H9 (cell line): Measurements from ENCODE around the gene PDE4C. TPM values are rescaled to one million over a fixed set of nuclear protein-coding genes. Genes with fewer than 3 reads are reported as not detected.

Source experiments
- DNase-seq: peaks from one replicate; pipeline ENCODE4 v3.0.0-alpha.2; 2017
- H2AFZ ChIP-seq: one replicate; pipeline ENCODE4 v1.6.1; 2013; ENCODE audit warnings: mild to moderate bottlenecking, low read length, control low read depth, moderate library complexity
- H2AK5ac ChIP-seq: 2 replicates; pipeline ENCODE4 v1.6.1; 2013; ENCODE audit warnings: low read length, control low read depth, mixed read lengths; ENCODE audit not compliant: insufficient read length
- H2BK120ac ChIP-seq: one replicate; pipeline ENCODE4 v1.6.1; 2013; ENCODE audit warnings: low read depth, mild to moderate bottlenecking, low read length, control low read depth, inconsistent platforms; ENCODE audit not compliant: poor library complexity, severe bottlenecking
- H2BK12ac ChIP-seq: 2 replicates; pipeline ENCODE4 v1.6.1; 2013; ENCODE audit warnings: low read length, control low read depth, mixed read lengths, low read depth; ENCODE audit not compliant: insufficient read length
- H2BK15ac ChIP-seq: 2 replicates; pipeline ENCODE4 v1.6.1; 2013; ENCODE audit warnings: low read depth, low read length, control low read depth
- H2BK20ac ChIP-seq: one replicate; pipeline ENCODE4 v1.6.1; 2013; ENCODE audit warnings: low read depth, mild to moderate bottlenecking, low read length, control low read depth, inconsistent platforms; ENCODE audit not compliant: poor library complexity, severe bottlenecking
- H2BK5ac ChIP-seq: 2 replicates; pipeline ENCODE4 v1.6.1; 2013; ENCODE audit warnings: low read length, control low read depth, mixed read lengths; ENCODE audit not compliant: insufficient read length
- H3K14ac ChIP-seq: 2 replicates; pipeline ENCODE4 v1.6.1; 2013; ENCODE audit warnings: low read length, control low read depth; ENCODE audit not compliant: insufficient read depth
- H3K18ac ChIP-seq: 2 replicates; pipeline ENCODE4 v1.6.1; 2013; ENCODE audit warnings: low read depth, mild to moderate bottlenecking, mixed read lengths, low read length, control low read depth; ENCODE audit not compliant: insufficient read length
- H3K23ac ChIP-seq: 2 replicates; pipeline ENCODE4 v1.6.1; 2013; ENCODE audit warnings: low read length, control low read depth, mixed read lengths, low read depth; ENCODE audit not compliant: insufficient read length
- H3K23me2 ChIP-seq: 2 replicates; pipeline ENCODE4 v1.6.1; 2013; ENCODE audit warnings: low read depth, mild to moderate bottlenecking, mixed read lengths, low read length, control low read depth; ENCODE audit not compliant: insufficient read length, poor library complexity, severe bottlenecking
- H3K27ac ChIP-seq: 2 replicates; pipeline ENCODE4 v1.5.1; 2013; ENCODE audit warnings: low read length, control low read depth, mixed read lengths, low read depth; ENCODE audit not compliant: insufficient read length
- H3K27me3 ChIP-seq: 2 replicates; pipeline ENCODE4 v1.6.1; 2013; ENCODE audit warnings: low read length, control low read depth, inconsistent platforms; ENCODE audit not compliant: insufficient read depth
- H3K4ac ChIP-seq: 2 replicates; pipeline ENCODE4 v1.6.1; 2013; ENCODE audit warnings: low read depth, mild to moderate bottlenecking, control low read depth, inconsistent platforms, low read length, moderate library complexity
- H3K4me1 ChIP-seq: 2 replicates; pipeline ENCODE4 v1.6.1; 2013; ENCODE audit warnings: low read length, control low read depth, inconsistent platforms; ENCODE audit not compliant: insufficient read depth
- H3K4me2 ChIP-seq: 2 replicates; pipeline ENCODE4 v1.6.1; 2013; ENCODE audit warnings: low read length, control low read depth, mixed read lengths; ENCODE audit not compliant: insufficient read length, insufficient read depth
- H3K56ac ChIP-seq: 2 replicates; pipeline ENCODE4 v1.6.1; 2013; ENCODE audit warnings: low read depth, mild to moderate bottlenecking, mixed read lengths, low read length, control low read depth; ENCODE audit not compliant: insufficient read length
- H3K79me1 ChIP-seq: 2 replicates; pipeline ENCODE4 v1.6.1; 2013; ENCODE audit warnings: low read depth, mild to moderate bottlenecking, moderate library complexity, low read length, control low read depth, inconsistent platforms; ENCODE audit not compliant: insufficient read depth, poor library complexity, severe bottlenecking
- H3K79me2 ChIP-seq: 2 replicates; pipeline ENCODE4 v1.6.1; 2013; ENCODE audit warnings: low read length, control low read depth, inconsistent platforms; ENCODE audit not compliant: insufficient read depth
- H3K9ac ChIP-seq: 2 replicates; pipeline ENCODE4 v1.6.1; 2013; ENCODE audit warnings: low read length, control low read depth, mixed read lengths; ENCODE audit not compliant: insufficient read length; ENCODE audit errors: extremely low read depth
- H3K9me3 ChIP-seq: one replicate; pipeline ENCODE4 v1.6.1; 2013; ENCODE audit warnings: low read depth, low read length, inconsistent platforms; ENCODE audit not compliant: control insufficient read depth
- H3T11ph ChIP-seq: one replicate; pipeline ENCODE4 v1.6.1; 2013; ENCODE audit warnings: mild to moderate bottlenecking, low read length, control low read depth, inconsistent platforms
- H4K20me1 ChIP-seq: one replicate; pipeline ENCODE4 v1.6.1; 2013; ENCODE audit not compliant: control insufficient read depth, insufficient read length, insufficient read depth
- H4K5ac ChIP-seq: 2 replicates; pipeline ENCODE4 v1.6.1; 2013; ENCODE audit warnings: low read depth, mild to moderate bottlenecking, mixed read lengths, low read length, control low read depth; ENCODE audit not compliant: insufficient read length
- H4K8ac ChIP-seq: replicated peaks from 2 replicates; pipeline ENCODE4 v1.6.1; 2013; ENCODE audit warnings: low read length, control low read depth, mixed read lengths, low read depth; ENCODE audit not compliant: insufficient read length
- H4K91ac ChIP-seq: 2 replicates; pipeline ENCODE4 v1.6.1; 2013; ENCODE audit warnings: low read depth, mild to moderate bottlenecking, moderate library complexity, mixed read lengths, low read length, control low read depth; ENCODE audit not compliant: insufficient read length
- H3K27ac Mint-ChIP-seq, 3 experiments: 2 replicates in 2 of 3; 3 replicates in 1 of 3; pipeline ENCODE4 v1.8.0; 2020 to 2021; ENCODE audit warnings: mixed read lengths in 3 of 3, mild to moderate bottlenecking in 1 of 3, moderate library complexity in 1 of 3
- H3K27me3 Mint-ChIP-seq: 2 replicates; pipeline ENCODE4 v1.8.0; 2021; ENCODE audit warnings: low read depth, mild to moderate bottlenecking, moderate library complexity, mixed read lengths
- H3K36me3 Mint-ChIP-seq, 3 experiments: 2 replicates in 2 of 3; 3 replicates in 1 of 3; pipeline ENCODE4 v1.8.0; 2020 to 2021; ENCODE audit warnings: low read depth in 3 of 3, mixed read lengths in 3 of 3; ENCODE audit not compliant: insufficient read depth in 1 of 3
- H3K4me1 Mint-ChIP-seq, 2 experiments: 2 replicates each; pipeline ENCODE4 v1.8.0; 2020; ENCODE audit warnings: mixed read lengths in 2 of 2
- H3K4me3 Mint-ChIP-seq, 2 experiments: 2 replicates in 1 of 2; 3 replicates in 1 of 2; pipeline ENCODE4 v1.8.0; 2020 to 2021; ENCODE audit warnings: mild to moderate bottlenecking in 2 of 2, mixed read lengths in 2 of 2, moderate library complexity in 1 of 2
- H3K9me3 Mint-ChIP-seq, 2 experiments: 2 replicates in 1 of 2; 3 replicates in 1 of 2; pipeline ENCODE4 v1.8.0; 2020; ENCODE audit warnings: mild to moderate bottlenecking in 2 of 2, mixed read lengths in 2 of 2, moderate library complexity in 1 of 2
- CTCF ChIP-seq: fragments of 200-600 bp; sonication (generic); conservative IDR thresholded peaks from 3 replicates; pipeline ENCODE4 v1.8.0; 2021; ENCODE audit warnings: antibody characterized with exemption, mild to moderate bottlenecking
- WGBS: extraction: QIAGEN DNeasy Blood & Tissue Kit; methylation state at CpG from one replicate; pipeline ENCODE4 v1.1.7; 2013; ENCODE audit warnings: missing lambda C conversion rate, low lambda C conversion rate, mixed read lengths; ENCODE audit not compliant: insufficient read length; ENCODE audit errors: extremely low coverage; 5-methylcytosine and 5-hydroxymethylcytosine counted together
- total RNA-seq: library from RNA; stranded (reverse); gene quantifications from 2 replicates; pipeline ENCODE4 v1.2.1, GENCODE V29; 2021

The PDE4C gene
- total RNA-seq, 1 experiment from 2014 or later = 1.8 TPM

- H4K5ac ChIP-seq = no peak overlapping the region
- no CpG with 5 or more reads among the region's 81 CpGs for WGBS
- TF ChIP-seq CTCF = no peak
- no peaks in the 10 kb centered on the region for H3K79me1 ChIP-seq
- no peaks in the 10 kb centered on the region for H3K79me2 ChIP-seq
- Mint-ChIP-seq H3K4me3 (peak overlapping the region; percentile 78 to 97), H3K27ac (peak overlapping the region; percentile 96 to 99 (median 97)), H3K9me3 (peaks cover 0 to 2% of the 10 kb centered on the region in 2 experiments; a peak in 2 of 5 replicates), H3K36me3 (no peaks in the 10 kb centered on the region; a peak in 1 of 7 replicates), H3K4me1 (peaks cover 29 to 42% of the 10 kb centered on the region in 2 experiments), H3K27me3 (peaks cover 34% of the 10 kb centered on the region)
- H3K18ac ChIP-seq = no peak overlapping the region
- H3K23me2 ChIP-seq = peaks cover 4% of the 10 kb centered on the region
- H2AFZ ChIP-seq = no peak overlapping the region
- H3K56ac ChIP-seq = no peak overlapping the region
- no peak overlapping the region for H3K9ac ChIP-seq
- no peak overlapping the region for H4K8ac ChIP-seq
- no peak overlapping the region for H2BK20ac ChIP-seq
- no peak overlapping the region for H3K4ac ChIP-seq
- H2BK120ac ChIP-seq = no peak overlapping the region
- no peak overlapping the region for H2BK12ac ChIP-seq
- H3K9me3 ChIP-seq = no peaks in the 10 kb centered on the region
- H4K20me1 ChIP-seq = no peaks in the 10 kb centered on the region
- no peak overlapping the region for H3T11ph ChIP-seq
- H3K23ac ChIP-seq = no peak overlapping the region
- H2BK5ac ChIP-seq = no peak overlapping the region
- H3K14ac ChIP-seq = no peak overlapping the region
- no peak overlapping the region for H4K91ac ChIP-seq
- H3K27ac ChIP-seq = no peak overlapping the region
- no peak overlapping the region for H2AK5ac ChIP-seq
- peak overlapping the region; percentile 71 for H3K4me2 ChIP-seq
- H3K27me3 ChIP-seq = peaks cover 2% of the 10 kb centered on the region; the same call in 1 of the 2 replicates
- H3K4me1 ChIP-seq = no peaks in the 10 kb centered on the region; the same call in 1 of the 2 replicates
- peak; percentile 99 for DNase-seq
- H2BK15ac ChIP-seq = no peak overlapping the region
Measured at GRCh38 chr19:18224525-18225354, 1.5 kb downstream of the PDE4C start.
